IPS-18c (cell line): ENCODE data around the gene UBAC1.
"Not testable (repeated sequence)": the region's sequence is repeated elsewhere in the genome, so short reads cannot be mapped to it uniquely, and the experiment has no call there.

Experiments used
- H3K4me3 ChIP-seq: 2 replicates; pipeline ENCODE4 v1.7.0; 2013; ENCODE audit warnings: low read depth, mild to moderate bottlenecking, low read length, moderate library complexity; ENCODE audit not compliant: insufficient read depth
- H3K9me3 ChIP-seq: one replicate; pipeline ENCODE4 v1.6.1; 2013; ENCODE audit warnings: mild to moderate bottlenecking, low read length, moderate library complexity; ENCODE audit not compliant: control insufficient read depth, insufficient read depth

Gene UBAC1

GRCh38 chr9:135969064-135969683, 8.0 kb upstream of the UBAC1 start:
- H3K9me3 ChIP-seq: peaks cover 2% of the 10 kb centered on the region
- no peak overlapping the region for H3K4me3 ChIP-seq

GRCh38 chr9:135968601-135969000, 7.4 kb upstream of the UBAC1 start:
- Histone ChIP-seq H3K4me3 (no peak overlapping the region), H3K9me3 (peaks cover 4% of the 10 kb centered on the region)

GRCh38 chr9:135968083-135968476, 6.9 kb upstream of the UBAC1 start:
- Histone ChIP-seq H3K4me3 (no peak overlapping the region), H3K9me3 (peaks cover 4% of the 10 kb centered on the region)

- H3K9me3 ChIP-seq, H3K4me3 ChIP-seq: not testable (repeated sequence)
Observed at GRCh38 chr9:135966916-135967260, 5.7 kb upstream of the UBAC1 start.

GRCh38 chr9:135965124-135965756, 4.1 kb upstream of the UBAC1 start:
- H3K9me3 ChIP-seq: peaks cover 4% of the 10 kb centered on the region
- no peak overlapping the region for H3K4me3 ChIP-seq

GRCh38 chr9:135963938-135964337, 2.8 kb upstream of the UBAC1 start:
- Histone ChIP-seq H3K4me3 (no peak overlapping the region), H3K9me3 (peaks cover 4% of the 10 kb centered on the region)

- Histone ChIP-seq H3K9me3 (peaks cover 4% of the 10 kb centered on the region), H3K4me3 (no peak overlapping the region)
Observed at GRCh38 chr9:135963338-135963737, 2.2 kb upstream of the UBAC1 start.

- Histone ChIP-seq H3K9me3 (peaks cover 4% of the 10 kb centered on the region), H3K4me3 (no peak overlapping the region)
Observed at GRCh38 chr9:135962696-135963307, 1.6 kb upstream of the UBAC1 start.

- H3K4me3 ChIP-seq: no peak overlapping the region
- peaks cover 3% of the 10 kb centered on the region for H3K9me3 ChIP-seq
Observed at GRCh38 chr9:135961811-135962695, 880 bp upstream of the UBAC1 start.

GRCh38 chr9:135960411-135961276, 529 bp downstream of the UBAC1 start:
- H3K4me3 ChIP-seq: peak overlapping the region; percentile 79

GRCh38 chr9:135959814-135960213, 1.4 kb downstream of the UBAC1 start:
- peak overlapping the region; percentile 79 for H3K4me3 ChIP-seq
- peaks cover 2% of the 10 kb centered on the region for H3K9me3 ChIP-seq

More at GRCh38 chr9:135960411-135961276, 529 bp downstream of the UBAC1 start:
- peaks cover 2% of the 10 kb centered on the region for H3K9me3 ChIP-seq

- Histone ChIP-seq H3K9me3 (no peaks in the 10 kb centered on the region), H3K4me3 (no peak overlapping the region)
Observed at GRCh38 chr9:135958485-135958884, 2.7 kb downstream of the UBAC1 start.

GRCh38 chr9:135957431-135957830, 3.7 kb downstream of the UBAC1 start:
- Histone ChIP-seq H3K4me3 (no peak overlapping the region), H3K9me3 (no peaks in the 10 kb centered on the region)

GRCh38 chr9:135956802-135957174, 4.4 kb downstream of the UBAC1 start:
- Histone ChIP-seq H3K9me3 (no peaks in the 10 kb centered on the region), H3K4me3 (no peak overlapping the region)

- no peak overlapping the region for H3K4me3 ChIP-seq
- H3K9me3 ChIP-seq: no peaks in the 10 kb centered on the region
Observed at GRCh38 chr9:135955934-135956801, 5.0 kb downstream of the UBAC1 start.

GRCh38 chr9:135952664-135953206, 8.4 kb downstream of the UBAC1 start:
- Histone ChIP-seq H3K4me3 (no peak overlapping the region), H3K9me3 (no peaks in the 10 kb centered on the region)
